ENCODE results near the gene COL8A1.

- no peak for TF ChIP-seq CTCF (IDR thresholded peaks at IDR 0.05)
- TF ChIP-seq POLR2A (IDR thresholded peaks at IDR 0.05; ENCODE audit: low read depth), result no peak
- no peak for TF ChIP-seq POLR2AphosphoS5 (IDR thresholded peaks at IDR 0.05)
Measured at GRCh38 chr3:99731499-99731898, 93.1 kb downstream of the COL8A1 start.

All from esophagus muscularis mucosa (tissue), 3 donors.